Esophagus (tissue), 2 donors: ENCODE data around the gene SMYD3. TPM values are rescaled to one million over a fixed set of nuclear protein-coding genes. Genes with fewer than 3 reads are reported as not detected.

Source experiments
- H3K27ac ChIP-seq, 2 donors: one replicate each; pipeline ENCODE4 v1.5.1; 2013; ENCODE audit warnings: low read depth in 2 of 2, mild to moderate bottlenecking in 2 of 2, inconsistent platforms in 1 of 2, low read length in 1 of 2, moderate library complexity in 1 of 2
- H3K27me3 ChIP-seq, 2 donors: one replicate each; pipeline ENCODE4 v1.6.1; 2013; ENCODE audit warnings: low read length in 2 of 2, control low read depth in 1 of 2, mild to moderate bottlenecking in 1 of 2; ENCODE audit not compliant: insufficient read depth in 2 of 2, control insufficient read depth in 1 of 2
- H3K36me3 ChIP-seq, 2 donors: one replicate each; pipeline ENCODE4 v1.6.1; 2013; ENCODE audit warnings: low read length in 1 of 2; ENCODE audit not compliant: control insufficient read depth in 2 of 2, insufficient read depth in 2 of 2
- H3K4me1 ChIP-seq, 2 donors: one replicate each; pipeline ENCODE4 v1.6.1; 2013; ENCODE audit warnings: low read length in 1 of 2; ENCODE audit not compliant: control insufficient read depth in 2 of 2, insufficient read depth in 2 of 2
- H3K4me3 ChIP-seq, 2 donors: one replicate each; pipeline ENCODE4 v1.5.1; 2013; ENCODE audit warnings: low read length in 2 of 2, mild to moderate bottlenecking in 2 of 2, low read depth in 1 of 2, moderate library complexity in 1 of 2
- H3K9me3 ChIP-seq, 2 donors: one replicate each; pipeline ENCODE4 v1.6.1; 2013; ENCODE audit warnings: mild to moderate bottlenecking in 2 of 2, low read depth in 1 of 2, low read length in 1 of 2, moderate library complexity in 1 of 2; ENCODE audit not compliant: control insufficient read depth in 2 of 2, insufficient read depth in 1 of 2
- WGBS, 2 donors: extraction: QIAGEN DNeasy Blood & Tissue Kit; methylation state at CpG; one replicate each; pipeline ENCODE4 v1.1.7; 2013; 5-methylcytosine and 5-hydroxymethylcytosine counted together
- polyA plus RNA-seq, 2 donors: library from polyadenylated mRNA; stranded (reverse); fragments of 200-250 nt; gene quantifications; one replicate each; pipeline ENCODE4 v1.2.3, GENCODE V29; 2013
- donor health status: healthy with polysubstance abuse.
- donor health status: Bipolar disorder and iron deficiency.

Gene SMYD3
- polyA plus RNA-seq, 2 donors, result 5.0 to 5.7 TPM

DNA sequence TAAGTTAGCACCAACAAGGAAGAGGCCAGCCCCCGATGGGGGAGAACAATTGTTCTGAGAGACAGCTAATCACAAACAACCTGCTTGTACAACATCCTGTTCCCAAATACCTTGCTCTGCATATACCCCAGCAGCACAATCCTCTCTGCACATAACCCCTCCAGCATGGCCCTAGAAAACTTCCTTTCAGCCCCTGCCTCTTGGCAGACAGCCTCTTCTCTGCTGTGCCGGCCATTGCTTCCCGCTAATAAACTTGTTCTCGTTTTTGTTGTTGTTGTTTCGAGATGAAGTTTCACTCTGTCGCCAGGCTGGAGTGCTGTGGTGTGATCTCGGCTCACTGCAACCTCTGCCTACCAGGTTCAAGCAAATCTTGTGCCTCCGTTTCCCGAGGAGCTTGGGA lies 392.7 kb downstream of the SMYD3 start:
- no peaks in the 10 kb centered on the region for H3K36me3 ChIP-seq
- no peaks in the 10 kb centered on the region for H3K9me3 ChIP-seq
- H3K4me3 ChIP-seq, result no peak overlapping the region
- H3K27ac ChIP-seq, result no peak overlapping the region
- H3K4me1 ChIP-seq, result no peaks in the 10 kb centered on the region
- no peaks in the 10 kb centered on the region for H3K27me3 ChIP-seq
- WGBS, 2 donors, result 74 to 84% methylated on average over 9 of the region's 9 CpGs

- Histone ChIP-seq H3K4me3 (no peak overlapping the region), H3K4me1 (no peaks in the 10 kb centered on the region), H3K27ac (no peak overlapping the region), H3K36me3 (no peaks in the 10 kb centered on the region), H3K27me3 (no peaks in the 10 kb centered on the region), H3K9me3 (no peaks in the 10 kb centered on the region)
- WGBS, 2 donors, result 73 to 78% methylated on average over 8 of the region's 8 CpGs
Measured at GRCh38 chr1:246113555-246114095, 393.5 kb downstream of the SMYD3 start.

DNA sequence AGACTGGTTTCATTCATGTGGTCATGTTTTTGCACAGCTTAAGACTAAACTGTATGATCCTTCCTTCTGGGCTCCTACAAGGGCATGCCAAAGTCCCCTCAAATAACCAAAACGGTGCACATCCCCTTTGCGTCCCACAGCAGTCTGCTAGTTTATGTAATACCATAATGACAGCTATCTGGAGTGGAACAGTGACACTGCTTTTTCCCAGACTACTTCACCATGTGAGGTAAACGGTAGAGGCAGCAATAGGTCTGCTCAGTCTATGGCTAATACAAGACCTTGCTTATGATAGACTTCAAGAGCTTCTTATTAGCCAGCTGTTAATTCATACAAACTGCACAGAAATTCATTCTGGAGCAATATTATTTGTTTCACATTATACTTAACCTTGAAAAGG lies 395.5 kb downstream of the SMYD3 start:
- H3K36me3 ChIP-seq, result no peaks in the 10 kb centered on the region
- 82 to 89% methylated on average over 3 of the region's 3 CpGs for WGBS, 2 donors
- H3K4me1 ChIP-seq, result no peaks in the 10 kb centered on the region
- H3K4me3 ChIP-seq, result no peak overlapping the region
- H3K27ac ChIP-seq, result no peak overlapping the region
- no peaks in the 10 kb centered on the region for H3K9me3 ChIP-seq
- H3K27me3 ChIP-seq, result no peaks in the 10 kb centered on the region

GRCh38 chr1:246110343-246111219 lies 396.5 kb downstream of the SMYD3 start:
- Histone ChIP-seq H3K27ac (no peak overlapping the region), H3K9me3 (no peaks in the 10 kb centered on the region), H3K4me1 (no peaks in the 10 kb centered on the region), H3K4me3 (no peak overlapping the region), H3K36me3 (no peaks in the 10 kb centered on the region), H3K27me3 (no peaks in the 10 kb centered on the region)
- WGBS, 2 donors, result 85 to 90% methylated on average over 13 of the region's 13 CpGs

GRCh38 chr1:246108278-246108925 lies 398.7 kb downstream of the SMYD3 start:
- Histone ChIP-seq H3K36me3 (no peaks in the 10 kb centered on the region), H3K27ac (no peak overlapping the region), H3K4me3 (no peak overlapping the region), H3K4me1 (no peaks in the 10 kb centered on the region), H3K9me3 (no peaks in the 10 kb centered on the region), H3K27me3 (no peaks in the 10 kb centered on the region)
- WGBS, 2 donors, result 84 to 92% methylated on average over 6 of the region's 6 CpGs

GRCh38 chr1:246107516-246108277 lies 399.4 kb downstream of the SMYD3 start:
- Histone ChIP-seq H3K27me3 (no peaks in the 10 kb centered on the region), H3K4me3 (no peak overlapping the region), H3K36me3 (no peaks in the 10 kb centered on the region), H3K27ac (no peak overlapping the region), H3K4me1 (no peaks in the 10 kb centered on the region), H3K9me3 (no peaks in the 10 kb centered on the region)
- 44 to 64% methylated on average over 4 of the region's 4 CpGs for WGBS, 2 donors

GRCh38 chr1:246106342-246106763 lies 400.7 kb downstream of the SMYD3 start:
- Histone ChIP-seq H3K9me3 (no peaks in the 10 kb centered on the region), H3K27me3 (no peaks in the 10 kb centered on the region), H3K4me3 (no peak overlapping the region), H3K4me1 (no peaks in the 10 kb centered on the region), H3K27ac (no peak overlapping the region), H3K36me3 (no peaks in the 10 kb centered on the region)
- 80 to 81% methylated on average over 5 of the region's 5 CpGs for WGBS, 2 donors

GRCh38 chr1:246104927-246105326 lies 402.2 kb downstream of the SMYD3 start:
- Histone ChIP-seq H3K4me3 (no peak overlapping the region), H3K27ac (no peak overlapping the region), H3K4me1 (no peaks in the 10 kb centered on the region), H3K27me3 (no peaks in the 10 kb centered on the region), H3K36me3 (no peaks in the 10 kb centered on the region), H3K9me3 (no peaks in the 10 kb centered on the region)
- 90 to 94% methylated on average over 5 of the region's 5 CpGs for WGBS, 2 donors

- Histone ChIP-seq H3K4me1 (no peaks in the 10 kb centered on the region), H3K4me3 (no peak overlapping the region), H3K27ac (no peak overlapping the region), H3K9me3 (no peaks in the 10 kb centered on the region), H3K27me3 (no peaks in the 10 kb centered on the region), H3K36me3 (no peaks in the 10 kb centered on the region)
- 79 to 84% methylated on average over 3 of the region's 3 CpGs for WGBS, 2 donors
Measured at GRCh38 chr1:246099570-246099969, 407.5 kb downstream of the SMYD3 start.
